ENCODE results near the gene CACNA2D2.

Gene CACNA2D2

GRCh38 chr3:50466177-50466576, 37.3 kb downstream of the CACNA2D2 start:
- Histone ChIP-seq H4K20me1 (ENCODE audit: insufficient read depth, low read length) (no peaks in the 10 kb centered on the region), H3K4me2 (ENCODE audit: low read length) (no peak overlapping the region), H3K27me3 (ENCODE audit: insufficient read depth, low read length) (peaks cover 6% of the 10 kb centered on the region; the same call in 1 of the 2 replicates), H3K9me2 (ENCODE audit: low read depth, low read length) (no peaks in the 10 kb centered on the region), H3K36me3 (ENCODE audit: insufficient read depth, low read length) (no peaks in the 10 kb centered on the region), H3K9ac (ENCODE audit: low read length) (no peak overlapping the region), H3K4me1 (ENCODE audit: insufficient read depth, low read length, severe bottlenecking) (no peaks in the 10 kb centered on the region), H3K9me3 (ENCODE audit: low read length) (no peaks in the 10 kb centered on the region), H3K79me2 (ENCODE audit: insufficient read depth, low read length) (no peaks in the 10 kb centered on the region), H2AFZ (ENCODE audit: low read length) (no peak overlapping the region), H3K27ac (ENCODE audit: low read depth, low read length, poor library complexity, severe bottlenecking) (no peak overlapping the region), H3K4me3 (ENCODE audit: low read depth, low read length, poor library complexity, severe bottlenecking) (no peak overlapping the region), H3F3A (ENCODE audit: insufficient read depth, low read length) (no peaks in the 10 kb centered on the region)
- TF ChIP-seq EZH2 (IDR thresholded peaks at IDR 0.05; ENCODE audit: borderline replicate concordance, low read length): no peak
- no peak; the same call in 1 of the 2 replicates for TF ChIP-seq CTCF (IDR thresholded peaks at IDR 0.05; ENCODE audit: low read length)

DNA sequence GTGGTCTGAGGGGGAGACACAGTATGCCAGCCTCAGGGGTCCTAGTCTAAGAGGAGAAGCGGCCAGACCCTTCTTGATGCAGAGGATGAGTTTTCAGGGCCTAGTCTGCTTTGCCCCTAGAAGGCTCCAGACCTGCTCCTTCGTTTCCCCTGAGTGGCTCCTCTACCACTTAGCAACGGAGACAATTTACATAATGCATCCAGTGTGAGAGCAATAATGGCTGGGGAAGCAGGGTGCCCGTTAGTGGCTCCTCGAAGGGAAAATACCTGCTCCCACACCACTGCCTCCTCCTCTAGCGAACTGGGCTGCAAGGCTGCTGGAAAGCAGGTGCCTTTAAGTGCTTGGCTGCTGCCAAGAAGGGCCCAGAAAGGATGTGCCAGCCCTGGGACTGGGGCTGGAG, 38.9 kb downstream of the CACNA2D2 start:
- H3K79me2 ChIP-seq (ENCODE audit: insufficient read depth, low read length): no peaks in the 10 kb centered on the region
- no peaks in the 10 kb centered on the region for H3K4me1 ChIP-seq (ENCODE audit: insufficient read depth, low read length, severe bottlenecking)
- H3K9me3 ChIP-seq (ENCODE audit: low read length): no peaks in the 10 kb centered on the region
- H3F3A ChIP-seq (ENCODE audit: insufficient read depth, low read length): no peaks in the 10 kb centered on the region
- no peak overlapping the region for H3K27ac ChIP-seq (ENCODE audit: low read depth, low read length, poor library complexity, severe bottlenecking)
- H3K9me2 ChIP-seq (ENCODE audit: low read depth, low read length): no peaks in the 10 kb centered on the region
- no peak overlapping the region for H3K4me3 ChIP-seq (ENCODE audit: low read depth, low read length, poor library complexity, severe bottlenecking)
- H3K9ac ChIP-seq (ENCODE audit: low read length): no peak overlapping the region
- TF ChIP-seq CTCF (IDR thresholded peaks at IDR 0.05; ENCODE audit: low read length) (no peak), EZH2 (IDR thresholded peaks at IDR 0.05; ENCODE audit: borderline replicate concordance, low read length) (no peak)
- no peak overlapping the region for H3K4me2 ChIP-seq (ENCODE audit: low read length)
- H3K27me3 ChIP-seq (ENCODE audit: insufficient read depth, low read length): peaks cover 9% of the 10 kb centered on the region; the same call in 1 of the 2 replicates
- no peak overlapping the region for H2AFZ ChIP-seq (ENCODE audit: low read length)
- no peaks in the 10 kb centered on the region for H4K20me1 ChIP-seq (ENCODE audit: insufficient read depth, low read length)
- H3K36me3 ChIP-seq (ENCODE audit: insufficient read depth, low read length): no peaks in the 10 kb centered on the region

DNA sequence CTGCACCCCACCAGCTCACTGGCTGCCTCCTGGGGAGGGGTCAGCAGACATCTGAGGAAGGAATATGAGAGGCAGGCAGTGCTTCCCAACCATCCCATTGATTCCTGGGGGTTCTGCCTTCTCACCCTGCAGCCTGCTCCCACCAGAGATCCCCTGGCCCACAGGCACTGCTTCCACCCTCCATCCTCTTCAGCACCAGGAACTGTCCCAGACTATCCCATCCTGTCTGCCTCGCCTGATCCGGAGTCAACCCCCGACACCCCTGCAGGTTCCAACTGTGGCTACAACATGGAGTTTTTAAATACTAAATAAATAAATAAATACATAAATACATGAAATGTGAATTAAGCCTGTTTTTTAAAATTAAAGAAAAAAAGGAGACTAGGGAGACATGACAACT, 43.6 kb downstream of the CACNA2D2 start:
- Histone ChIP-seq H3K9ac (ENCODE audit: low read length) (no peak overlapping the region), H3K4me3 (ENCODE audit: low read depth, low read length, poor library complexity, severe bottlenecking) (no peak overlapping the region), H3K27ac (ENCODE audit: low read depth, low read length, poor library complexity, severe bottlenecking) (no peak overlapping the region), H3K36me3 (ENCODE audit: insufficient read depth, low read length) (no peaks in the 10 kb centered on the region), H2AFZ (ENCODE audit: low read length) (no peak overlapping the region), H3K9me2 (ENCODE audit: low read depth, low read length) (no peaks in the 10 kb centered on the region), H3K4me1 (ENCODE audit: insufficient read depth, low read length, severe bottlenecking) (no peaks in the 10 kb centered on the region), H3K79me2 (ENCODE audit: insufficient read depth, low read length) (no peaks in the 10 kb centered on the region), H3F3A (ENCODE audit: insufficient read depth, low read length) (no peaks in the 10 kb centered on the region), H4K20me1 (ENCODE audit: insufficient read depth, low read length) (no peaks in the 10 kb centered on the region), H3K4me2 (ENCODE audit: low read length) (no peak overlapping the region), H3K27me3 (ENCODE audit: insufficient read depth, low read length) (peaks cover 7% of the 10 kb centered on the region), H3K9me3 (ENCODE audit: low read length) (no peaks in the 10 kb centered on the region)
- TF ChIP-seq CTCF (IDR thresholded peaks at IDR 0.05; ENCODE audit: low read length) (no peak), EZH2 (IDR thresholded peaks at IDR 0.05; ENCODE audit: borderline replicate concordance, low read length) (no peak)

Measured in OCI-LY1 (cell line).